ENCODE measurements around the gene SLFN5.
"Not testable (repeated sequence)": the region's sequence is repeated elsewhere in the genome, so short reads cannot be mapped to it uniquely, and the experiment has no call there.

The SLFN5 gene

GRCh38 chr17:35294756-35295155 is 51.9 kb downstream of the SLFN5 start:
- DNase-seq, result no peak

GRCh38 chr17:35295686-35296085 is 52.8 kb downstream of the SLFN5 start:
- no peak for DNase-seq

- DNase-seq, result no peak
Measured at GRCh38 chr17:35297666-35298065, 54.8 kb downstream of the SLFN5 start.

- DNase-seq, result no peak
Measured at GRCh38 chr17:35298639-35299038, 55.8 kb downstream of the SLFN5 start.

- DNase-seq, result no peak
Measured at GRCh38 chr17:35299135-35299534, 56.3 kb downstream of the SLFN5 start.

GRCh38 chr17:35309345-35309744 is 66.5 kb downstream of the SLFN5 start:
- not testable (repeated sequence) for DNase-seq

- no peak for DNase-seq
Measured at GRCh38 chr17:35312346-35312745, 69.5 kb downstream of the SLFN5 start.

GRCh38 chr17:35312790-35313711 is 70.2 kb downstream of the SLFN5 start:
- DNase-seq, result peak in 1 of 2 experiments; percentile 20

GRCh38 chr17:35313875-35314409 is 71.1 kb downstream of the SLFN5 start:
- no peak for DNase-seq

GRCh38 chr17:35314415-35315216 is 71.7 kb downstream of the SLFN5 start:
- no peak for DNase-seq

- DNase-seq, result no peak
Measured at GRCh38 chr17:35315283-35315682, 72.4 kb downstream of the SLFN5 start.

- DNase-seq, result no peak
Measured at GRCh38 chr17:35315971-35316370, 73.1 kb downstream of the SLFN5 start.

GRCh38 chr17:35322749-35323148 is 79.9 kb downstream of the SLFN5 start:
- DNase-seq, result no peak
